ENCODE results near the gene DNASE1L2.
"Not testable (repeated sequence)": the region's sequence is repeated elsewhere in the genome, so short reads cannot be mapped to it uniquely, and the experiment has no call there.

The DNASE1L2 gene

DNA sequence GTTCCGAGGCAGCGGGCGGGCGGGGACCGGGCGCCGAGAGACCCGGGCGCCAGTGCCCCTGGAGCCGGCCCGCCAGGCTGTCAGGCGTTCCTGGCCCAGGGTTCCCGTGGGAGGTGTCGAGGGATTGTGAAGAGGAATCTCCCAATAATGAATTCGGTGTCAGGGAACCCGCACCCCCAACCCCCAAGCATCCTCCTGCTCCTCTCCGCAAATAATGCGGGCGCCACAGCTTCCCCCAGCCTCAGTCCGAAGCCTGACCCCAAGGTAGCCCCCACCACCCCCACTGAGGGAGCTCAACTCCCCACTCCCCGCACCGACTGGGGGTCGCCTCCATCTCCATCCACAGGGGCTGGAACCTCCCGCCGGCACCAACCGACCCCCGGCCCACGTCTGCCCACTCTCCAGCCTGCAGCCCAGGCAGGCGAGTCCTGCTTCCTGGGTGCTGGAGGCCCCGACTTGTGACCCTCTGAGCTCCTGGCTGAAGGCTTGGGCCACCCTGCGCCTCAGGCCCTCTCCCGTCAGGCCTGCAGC is 39.2 kb upstream of the DNASE1L2 start:
- Histone ChIP-seq H3K9ac (ENCODE audit: insufficient read length, low read depth) (peak overlapping the region; percentile 61), H3K27me3 (ENCODE audit: insufficient read depth, insufficient read length) (peaks cover 46% of the 10 kb centered on the region)
- no peak for TF ChIP-seq YY1 (IDR thresholded peaks at IDR 0.05; ENCODE audit: insufficient read depth, insufficient read length)
- TF ChIP-seq SUZ12 (IDR thresholded peaks at IDR 0.05; ENCODE audit: extremely low read depth, insufficient read depth, insufficient read length): no peak
- no peak for TF ChIP-seq ZNF274 (IDR thresholded peaks at IDR 0.05; ENCODE audit: low read depth, low read length)

GRCh38 chr16:2197765-2198164 is 38.5 kb upstream of the DNASE1L2 start:
- peaks cover 46% of the 10 kb centered on the region for H3K27me3 ChIP-seq (ENCODE audit: insufficient read depth, insufficient read length)
- 0 out of 2 replicates have a peak, but pooled peaks cover 5% of the 10 kb centered on the region for H3K9me3 ChIP-seq (ENCODE audit: insufficient read depth, low read length)
- TF ChIP-seq ZNF274 (IDR thresholded peaks at IDR 0.05; ENCODE audit: low read depth, low read length) (no peak), YY1 (IDR thresholded peaks at IDR 0.05; ENCODE audit: insufficient read depth, insufficient read length) (no peak), SUZ12 (IDR thresholded peaks at IDR 0.05; ENCODE audit: extremely low read depth, insufficient read depth, insufficient read length) (no peak)
- H3K4me3 ChIP-seq (ENCODE audit: insufficient read length, low read depth): no peak overlapping the region
- H3K4me1 ChIP-seq (ENCODE audit: insufficient read depth, insufficient read length): peaks cover 19% of the 10 kb centered on the region
- no peak overlapping the region for H3K9ac ChIP-seq (ENCODE audit: insufficient read length, low read depth)
- H3K36me3 ChIP-seq (ENCODE audit: insufficient read depth, insufficient read length, low read length): no peaks in the 10 kb centered on the region
- DNase-seq (ENCODE audit: low read depth, low spot score): no peak

More for the DNA sequence above, 39.2 kb upstream of the DNASE1L2 start:
- DNase-seq (ENCODE audit: low read depth, low spot score): no peak
- Histone ChIP-seq H3K4me1 (ENCODE audit: insufficient read depth, insufficient read length) (peaks cover 19% of the 10 kb centered on the region), H3K4me3 (ENCODE audit: insufficient read length, low read depth) (peak overlapping the region; percentile 21), H3K9me3 (ENCODE audit: insufficient read depth, low read length) (0 out of 2 replicates have a peak, but pooled peaks cover 5% of the 10 kb centered on the region), H3K36me3 (ENCODE audit: insufficient read depth, insufficient read length, low read length) (no peaks in the 10 kb centered on the region)

- H3K4me3 ChIP-seq (ENCODE audit: insufficient read length, low read depth): no peak overlapping the region
- no peaks in the 10 kb centered on the region for H3K36me3 ChIP-seq (ENCODE audit: insufficient read depth, insufficient read length, low read length)
- H3K27me3 ChIP-seq (ENCODE audit: insufficient read depth, insufficient read length): peaks cover 46% of the 10 kb centered on the region
- H3K9ac ChIP-seq (ENCODE audit: insufficient read length, low read depth): no peak overlapping the region
- no peak for DNase-seq (ENCODE audit: low read depth, low spot score)
- H3K9me3 ChIP-seq (ENCODE audit: insufficient read depth, low read length): 0 out of 2 replicates have a peak, but pooled peaks cover 5% of the 10 kb centered on the region
- TF ChIP-seq SUZ12 (IDR thresholded peaks at IDR 0.05; ENCODE audit: extremely low read depth, insufficient read depth, insufficient read length): no peak
- TF ChIP-seq YY1 (IDR thresholded peaks at IDR 0.05; ENCODE audit: insufficient read depth, insufficient read length): no peak
- no peak for TF ChIP-seq ZNF274 (IDR thresholded peaks at IDR 0.05; ENCODE audit: low read depth, low read length)
- peaks cover 19% of the 10 kb centered on the region for H3K4me1 ChIP-seq (ENCODE audit: insufficient read depth, insufficient read length)
Measured at GRCh38 chr16:2198283-2198682, 38.0 kb upstream of the DNASE1L2 start.

DNA sequence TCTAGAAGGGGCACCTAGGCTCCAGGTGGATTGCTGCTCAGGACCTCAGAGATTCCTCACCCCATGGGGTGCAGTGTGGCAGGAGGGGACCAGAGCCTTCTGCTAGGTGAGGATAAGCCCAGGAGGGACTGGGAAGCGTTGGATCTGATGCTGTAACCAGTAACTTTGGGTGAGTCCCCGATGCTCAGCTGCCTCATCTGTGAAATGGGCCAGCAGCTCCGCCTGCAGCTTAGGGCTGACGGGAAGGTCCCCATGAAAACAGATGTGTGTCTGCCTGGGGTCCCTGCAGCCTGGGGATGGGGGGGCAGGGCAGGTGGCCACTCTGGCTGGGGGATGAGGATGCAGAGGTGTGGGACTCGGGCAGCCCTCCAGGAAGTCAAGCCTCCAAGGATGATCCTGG is 37.1 kb upstream of the DNASE1L2 start:
- Histone ChIP-seq H3K4me3 (ENCODE audit: insufficient read length, low read depth) (no peak overlapping the region), H3K4me1 (ENCODE audit: insufficient read depth, insufficient read length) (peaks cover 19% of the 10 kb centered on the region), H3K9ac (ENCODE audit: insufficient read length, low read depth) (peak overlapping the region; percentile 21), H3K36me3 (ENCODE audit: insufficient read depth, insufficient read length, low read length) (no peaks in the 10 kb centered on the region), H3K27me3 (ENCODE audit: insufficient read depth, insufficient read length) (peaks cover 45% of the 10 kb centered on the region), H3K9me3 (ENCODE audit: insufficient read depth, low read length) (0 out of 2 replicates have a peak, but pooled peaks cover 5% of the 10 kb centered on the region)
- no peak for TF ChIP-seq SUZ12 (IDR thresholded peaks at IDR 0.05; ENCODE audit: extremely low read depth, insufficient read depth, insufficient read length)
- TF ChIP-seq ZNF274 (IDR thresholded peaks at IDR 0.05; ENCODE audit: low read depth, low read length): no peak
- no peak for TF ChIP-seq YY1 (IDR thresholded peaks at IDR 0.05; ENCODE audit: insufficient read depth, insufficient read length)
- no peak for DNase-seq (ENCODE audit: low read depth, low spot score)

DNA sequence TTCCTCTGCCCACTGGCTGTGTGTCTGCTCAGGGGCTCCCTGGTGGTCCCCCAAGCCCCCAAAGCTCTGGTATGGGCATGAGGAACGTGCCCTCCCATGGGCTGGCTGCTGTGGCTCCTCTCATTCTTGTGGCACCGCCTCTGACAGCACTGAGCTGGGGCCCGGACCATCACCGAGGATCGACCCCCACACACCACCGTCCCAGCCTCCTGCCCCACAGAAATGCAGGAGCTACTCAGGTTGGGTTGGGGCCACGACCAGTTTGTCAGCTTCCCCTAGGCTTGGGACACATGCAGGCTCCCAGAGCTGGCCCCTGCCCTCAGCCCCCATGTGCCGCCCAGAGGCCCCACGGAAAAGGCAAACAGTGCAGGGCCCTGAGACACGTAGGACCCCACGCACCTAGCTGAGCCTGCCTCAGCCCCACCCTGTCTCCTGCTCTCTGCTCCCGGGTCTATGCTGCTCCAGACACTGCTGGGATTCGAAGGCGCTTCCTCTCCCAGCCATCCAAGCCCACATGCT is 36.6 kb upstream of the DNASE1L2 start:
- H3K4me3 ChIP-seq (ENCODE audit: insufficient read length, low read depth): no peak overlapping the region
- H3K9ac ChIP-seq (ENCODE audit: insufficient read length, low read depth): peak overlapping the region; percentile 21
- H3K27me3 ChIP-seq (ENCODE audit: insufficient read depth, insufficient read length): peaks cover 39% of the 10 kb centered on the region

GRCh38 chr16:2200313-2200712 is 35.9 kb upstream of the DNASE1L2 start:
- H3K9me3 ChIP-seq (ENCODE audit: insufficient read depth, low read length): 0 out of 2 replicates have a peak, but pooled peaks cover 5% of the 10 kb centered on the region
- H3K9ac ChIP-seq (ENCODE audit: insufficient read length, low read depth): no peak overlapping the region
- H3K36me3 ChIP-seq (ENCODE audit: insufficient read depth, insufficient read length, low read length): no peaks in the 10 kb centered on the region
- H3K4me3 ChIP-seq (ENCODE audit: insufficient read length, low read depth): no peak overlapping the region
- DNase-seq (ENCODE audit: low read depth, low spot score): no peak
- TF ChIP-seq YY1 (IDR thresholded peaks at IDR 0.05; ENCODE audit: insufficient read depth, insufficient read length) (no peak), ZNF274 (IDR thresholded peaks at IDR 0.05; ENCODE audit: low read depth, low read length) (no peak), SUZ12 (IDR thresholded peaks at IDR 0.05; ENCODE audit: extremely low read depth, insufficient read depth, insufficient read length) (no peak)
- peaks cover 33% of the 10 kb centered on the region for H3K27me3 ChIP-seq (ENCODE audit: insufficient read depth, insufficient read length)
- H3K4me1 ChIP-seq (ENCODE audit: insufficient read depth, insufficient read length): peaks cover 10% of the 10 kb centered on the region

More for the DNA sequence above, 36.6 kb upstream of the DNASE1L2 start:
- Histone ChIP-seq H3K9me3 (ENCODE audit: insufficient read depth, low read length) (0 out of 2 replicates have a peak, but pooled peaks cover 5% of the 10 kb centered on the region), H3K36me3 (ENCODE audit: insufficient read depth, insufficient read length, low read length) (no peaks in the 10 kb centered on the region), H3K4me1 (ENCODE audit: insufficient read depth, insufficient read length) (peaks cover 16% of the 10 kb centered on the region)
- TF ChIP-seq ZNF274 (IDR thresholded peaks at IDR 0.05; ENCODE audit: low read depth, low read length): no peak
- no peak for TF ChIP-seq YY1 (IDR thresholded peaks at IDR 0.05; ENCODE audit: insufficient read depth, insufficient read length)
- no peak for TF ChIP-seq SUZ12 (IDR thresholded peaks at IDR 0.05; ENCODE audit: extremely low read depth, insufficient read depth, insufficient read length)
- no peak for DNase-seq (ENCODE audit: low read depth, low spot score)

GRCh38 chr16:2203119-2203688 is 33.0 kb upstream of the DNASE1L2 start:
- H3K9ac ChIP-seq (ENCODE audit: insufficient read length, low read depth); H3K9me3 ChIP-seq (ENCODE audit: insufficient read depth, low read length); H3K4me3 ChIP-seq (ENCODE audit: insufficient read length, low read depth); H3K4me1 ChIP-seq (ENCODE audit: insufficient read depth, insufficient read length); DNase-seq (ENCODE audit: low read depth, low spot score): not testable (repeated sequence)
- Histone ChIP-seq H3K27me3 (ENCODE audit: insufficient read depth, insufficient read length) (peaks cover 11% of the 10 kb centered on the region), H3K36me3 (ENCODE audit: insufficient read depth, insufficient read length, low read length) (peaks cover 23% of the 10 kb centered on the region)

Data from NT2/D1 (cell line).